Esophagus squamous epithelium (tissue), 5 donors: ENCODE data around the gene RP9. TPM values are rescaled to one million over a fixed set of nuclear protein-coding genes. Genes with fewer than 3 reads are reported as not detected.

Experiments used
- DNase-seq: peaks from one replicate; lab custom pipeline; 2025; lab: John Stamatoyannopoulos, UW
- H3K27ac ChIP-seq, 4 donors: fragments of 200-600 bp; sonication (generic); one replicate each; pipeline ENCODE4 v1.5.1; 2016 to 2019; ENCODE audit warnings: mild to moderate bottlenecking in 1 of 4
- H3K27me3 ChIP-seq, 4 donors: fragments of 200-600 bp; sonication (generic); 1 replicate in 3 of 4; 2 replicates in 1 of 4; pipeline versions ENCODE4 v1.5.1 to v1.6.0; 2017 to 2021; ENCODE audit warnings: antibody characterized with exemption in 1 of 4
- H3K36me3 ChIP-seq, 3 donors: fragments of 200-600 bp; sonication (generic); one replicate each; pipeline ENCODE4 v1.5.1; 2016 to 2019
- H3K4me1 ChIP-seq, 3 donors: fragments of 200-600 bp; sonication (generic); one replicate each; pipeline ENCODE4 v1.5.1; 2017 to 2019
- H3K4me3 ChIP-seq, 4 donors: fragments of 200-600 bp; sonication (generic); 1 replicate in 3 of 4; 2 replicates in 1 of 4; pipeline ENCODE4 v1.5.1; 2016 to 2019; ENCODE audit warnings: mild to moderate bottlenecking in 2 of 4, moderate library complexity in 1 of 4
- H3K9me3 ChIP-seq, 3 donors: fragments of 200-600 bp; sonication (generic); one replicate each; pipeline ENCODE4 v1.5.1; 2016 to 2019
- POLR2A ChIP-seq, 4 donors: fragments of 450-650 bp; IDR thresholded peaks; one replicate each; pipeline ENCODE4 v1.6.1; 2017; ENCODE audit warnings: antibody characterized with exemption in 4 of 4, mild to moderate bottlenecking in 4 of 4, moderate library complexity in 3 of 4
- WGBS, 2 donors: methylation state at CpG; one replicate each; pipeline ENCODE4 v1.1.5; 2018; 5-methylcytosine and 5-hydroxymethylcytosine counted together
- intact Hi-C: fragments of 100-400 bp; cut with DNase I; formaldehyde crosslinking; loops from one replicate; pipeline ENCODE4 v1.15.0; 2022
- total RNA-seq, 4 donors: library from RNA; depleted of rRNA; stranded (reverse); fragments of >200 nt; gene quantifications; one replicate each; pipeline ENCODE4 v1.1.0, GENCODE V29; 2016
- TF ChIP-seq, protein P1 (sequence below), 6 experiments: fragments of 450-650 bp in 4 of 6; fragments of 200-600 bp in 2 of 6; sonication (generic) in 2 of 6; IDR thresholded peaks; one replicate each; pipeline ENCODE4 v1.5.1; 2016 to 2019; ENCODE audit warnings: antibody characterized with exemption in 6 of 6, mild to moderate bottlenecking in 4 of 6, moderate library complexity in 4 of 6
- donor health status: DM: yes; HTN: yes; CAD: no.

Gene RP9
- total RNA-seq, 4 donors from 2014 or later, result 1.5 to 5.9 (median 4.4) TPM

DNA sequence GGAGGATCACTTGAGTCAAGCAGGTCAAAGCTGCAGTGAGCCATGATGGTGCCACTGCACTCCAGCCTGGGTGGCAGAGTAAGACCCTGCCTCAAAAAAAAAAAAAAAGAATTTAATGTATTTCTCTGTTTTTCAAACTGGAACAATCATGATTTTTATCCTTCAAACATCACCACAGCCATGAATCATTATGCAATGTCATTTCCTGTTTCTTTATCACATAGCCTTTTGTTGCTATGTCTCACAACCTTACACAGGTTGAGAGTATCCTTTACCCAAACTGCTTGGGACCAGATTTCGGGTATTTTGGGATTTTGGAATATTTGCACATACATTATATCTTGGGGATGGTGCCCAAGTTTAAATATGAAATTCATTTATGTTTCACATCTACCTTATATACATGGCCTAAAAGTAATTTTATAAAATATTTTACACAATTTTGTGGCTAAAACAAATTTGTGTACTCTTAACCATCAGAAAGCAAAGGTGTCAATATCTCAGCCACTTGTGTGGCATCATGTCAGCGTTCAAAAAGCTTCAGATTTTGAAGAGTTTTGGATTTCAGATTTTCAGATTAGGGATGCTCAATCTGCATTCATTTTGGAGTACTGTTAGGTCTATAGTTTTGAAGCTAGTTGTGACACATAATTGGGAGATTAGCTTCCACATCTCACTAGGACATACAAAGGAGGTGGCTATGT is 54.8 kb downstream of the RP9 start:
- H3K4me1 ChIP-seq, result peaks cover 0 to 45% (median 22%) of the 10 kb centered on the region in 3 donors
- intact Hi-C loops, result loop anchor here (10.0 kb wide), 1 partner anchor 110 kb away; no protein-coding TSS in a partner anchor
- no peaks in the 10 kb centered on the region for H3K27me3 ChIP-seq
- H3K27ac ChIP-seq, result no peak overlapping the region
- TF ChIP-seq, protein P1, sequence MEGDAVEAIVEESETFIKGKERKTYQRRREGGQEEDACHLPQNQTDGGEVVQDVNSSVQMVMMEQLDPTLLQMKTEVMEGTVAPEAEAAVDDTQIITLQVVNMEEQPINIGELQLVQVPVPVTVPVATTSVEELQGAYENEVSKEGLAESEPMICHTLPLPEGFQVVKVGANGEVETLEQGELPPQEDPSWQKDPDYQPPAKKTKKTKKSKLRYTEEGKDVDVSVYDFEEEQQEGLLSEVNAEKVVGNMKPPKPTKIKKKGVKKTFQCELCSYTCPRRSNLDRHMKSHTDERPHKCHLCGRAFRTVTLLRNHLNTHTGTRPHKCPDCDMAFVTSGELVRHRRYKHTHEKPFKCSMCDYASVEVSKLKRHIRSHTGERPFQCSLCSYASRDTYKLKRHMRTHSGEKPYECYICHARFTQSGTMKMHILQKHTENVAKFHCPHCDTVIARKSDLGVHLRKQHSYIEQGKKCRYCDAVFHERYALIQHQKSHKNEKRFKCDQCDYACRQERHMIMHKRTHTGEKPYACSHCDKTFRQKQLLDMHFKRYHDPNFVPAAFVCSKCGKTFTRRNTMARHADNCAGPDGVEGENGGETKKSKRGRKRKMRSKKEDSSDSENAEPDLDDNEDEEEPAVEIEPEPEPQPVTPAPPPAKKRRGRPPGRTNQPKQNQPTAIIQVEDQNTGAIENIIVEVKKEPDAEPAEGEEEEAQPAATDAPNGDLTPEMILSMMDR (IDR thresholded peaks at IDR 0.05), result no peak
- TF ChIP-seq POLR2A (IDR thresholded peaks at IDR 0.05), result no peak
- no peak for DNase-seq
- peaks cover 0 to 7% (median 0%) of the 10 kb centered on the region in 3 donors for H3K36me3 ChIP-seq
- no peak overlapping the region for H3K4me3 ChIP-seq
- WGBS, 2 donors, result 64% methylated on average over 2 of the region's 2 CpGs
- H3K9me3 ChIP-seq, result no peaks in the 10 kb centered on the region

- Histone ChIP-seq H3K27ac (no peak overlapping the region), H3K4me3 (no peak overlapping the region)
These were observed 55.5 kb downstream of the RP9 start for GRCh38 chr7:33053721-33054120.

DNA sequence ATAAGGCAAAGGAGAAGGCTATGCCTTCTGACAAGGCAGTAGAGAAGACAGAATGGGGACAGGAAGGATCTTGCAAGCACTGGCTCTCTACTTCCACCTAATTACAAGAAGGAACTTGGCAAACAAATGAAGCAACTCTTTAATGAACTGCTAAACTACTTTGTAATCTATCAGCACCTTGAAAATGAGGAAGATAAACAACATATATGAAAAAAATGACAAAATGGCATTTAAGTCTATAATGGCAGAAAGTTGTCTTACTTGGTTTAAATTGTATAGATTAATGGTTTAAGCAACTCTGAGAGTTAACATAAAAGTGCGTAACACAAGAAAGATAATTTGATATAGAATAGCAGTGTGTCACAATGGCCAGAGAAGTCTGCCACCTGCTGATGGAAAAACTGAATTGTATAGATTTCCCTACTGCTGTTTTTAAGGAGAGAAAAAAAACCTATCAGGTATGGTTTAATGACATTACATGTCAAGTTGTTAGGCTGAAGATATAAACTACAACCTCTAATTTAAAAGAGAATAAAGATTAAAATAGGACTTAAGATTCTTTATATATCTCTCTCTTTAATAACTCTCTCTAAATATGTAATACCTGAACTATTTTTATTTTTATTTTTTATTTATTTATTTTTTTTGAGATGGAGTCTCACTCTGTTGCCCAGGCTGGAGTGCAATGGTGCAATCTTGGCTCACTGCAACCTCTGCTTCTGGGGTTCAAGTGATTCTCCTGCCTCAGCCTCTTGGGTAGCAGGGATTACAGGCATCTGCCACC is 58.5 kb downstream of the RP9 start:
- TF ChIP-seq POLR2A (IDR thresholded peaks at IDR 0.05), result no peak
- TF ChIP-seq, protein P1 (IDR thresholded peaks at IDR 0.05), result peak in 5 of 6 experiments; percentile 56 to 78 (median 62)
- no peaks in the 10 kb centered on the region for H3K36me3 ChIP-seq
- no peaks in the 10 kb centered on the region for H3K9me3 ChIP-seq
- peak overlapping the region in 3 of 4 donors; percentile 36 to 68 (median 59) for H3K27ac ChIP-seq
- intact Hi-C loops, result loop anchor here (10.0 kb wide), 1 partner anchor 106 kb away; no protein-coding TSS in a partner anchor
- no peaks in the 10 kb centered on the region for H3K27me3 ChIP-seq
- WGBS, 2 donors, result 0 to 11% methylated on average over 1 of the region's 1 CpG
- peak overlapping the region in 2 of 4 donors; percentile 5 to 28 for H3K4me3 ChIP-seq
- DNase-seq, result no peak
- H3K4me1 ChIP-seq, result peaks cover 0 to 50% (median 22%) of the 10 kb centered on the region in 3 donors

More at GRCh38 chr7:33053721-33054120, 55.5 kb downstream of the RP9 start:
- no peak for DNase-seq
- Histone ChIP-seq H3K4me1 (peaks cover 0 to 43% (median 22%) of the 10 kb centered on the region in 3 donors), H3K9me3 (no peaks in the 10 kb centered on the region), H3K36me3 (peaks cover 0 to 7% (median 0%) of the 10 kb centered on the region in 3 donors), H3K27me3 (no peaks in the 10 kb centered on the region)
- TF ChIP-seq POLR2A (IDR thresholded peaks at IDR 0.05), result no peak
- TF ChIP-seq, protein P1 (IDR thresholded peaks at IDR 0.05), result no peak
- 28 to 29% methylated on average over 1 of the region's 1 CpG for WGBS, 2 donors
- intact Hi-C loops, result loop anchor here (10.0 kb wide), 1 partner anchor 109 kb away; no protein-coding TSS in a partner anchor

- Histone ChIP-seq H3K27me3 (no peaks in the 10 kb centered on the region), H3K36me3 (no peaks in the 10 kb centered on the region), H3K4me3 (no peak overlapping the region), H3K9me3 (no peaks in the 10 kb centered on the region), H3K27ac (no peak overlapping the region), H3K4me1 (peaks cover 0 to 61% (median 29%) of the 10 kb centered on the region in 3 donors)
- 87 to 97% methylated on average over 1 of the region's 1 CpG for WGBS, 2 donors
- DNase-seq, result no peak
- intact Hi-C loops, result no loop called here
- no peak for TF ChIP-seq POLR2A (IDR thresholded peaks at IDR 0.05)
- TF ChIP-seq, protein P1 (IDR thresholded peaks at IDR 0.05), result no peak
These were observed 60.5 kb downstream of the RP9 start for GRCh38 chr7:33048704-33049103.
